Duodenal mucosa (tissue), 2 donors: ENCODE measurements around the gene SP2.
"Not testable (repeated sequence)": the region's sequence is repeated elsewhere in the genome, so short reads cannot be mapped to it uniquely, and the experiment has no call there.

Source experiments
- H3K27ac ChIP-seq: one replicate; pipeline ENCODE4 v1.7.0; 2013; ENCODE audit warnings: low read depth, low read length
- H3K27me3 ChIP-seq, 2 donors: one replicate each; pipeline ENCODE4 v1.7.0; 2013; ENCODE audit warnings: low read length in 2 of 2, control low read depth in 1 of 2; ENCODE audit not compliant: insufficient read depth in 2 of 2, control insufficient read depth in 1 of 2
- H3K36me3 ChIP-seq, 2 donors: one replicate each; pipeline ENCODE4 v1.7.0; 2013; ENCODE audit warnings: low read length in 2 of 2, control low read depth in 1 of 2; ENCODE audit not compliant: insufficient read depth in 2 of 2, control insufficient read depth in 1 of 2
- H3K4me1 ChIP-seq, 2 donors: one replicate each; pipeline ENCODE4 v1.7.0; 2013; ENCODE audit warnings: low read length in 2 of 2, control low read depth in 1 of 2; ENCODE audit not compliant: insufficient read depth in 2 of 2, control insufficient read depth in 1 of 2
- H3K4me3 ChIP-seq, 2 donors: one replicate each; pipeline ENCODE4 v1.7.0; 2013; ENCODE audit warnings: low read length in 2 of 2, low read depth in 1 of 2
- H3K9ac ChIP-seq, 2 donors: one replicate each; pipeline ENCODE4 v1.7.0; 2013; ENCODE audit warnings: low read length in 2 of 2, low read depth in 1 of 2
- H3K9me3 ChIP-seq, 2 donors: one replicate each; pipeline ENCODE4 v1.7.0; 2013; ENCODE audit warnings: low read length in 2 of 2, control low read depth in 1 of 2; ENCODE audit not compliant: control insufficient read depth in 1 of 2

The SP2 gene

DNA sequence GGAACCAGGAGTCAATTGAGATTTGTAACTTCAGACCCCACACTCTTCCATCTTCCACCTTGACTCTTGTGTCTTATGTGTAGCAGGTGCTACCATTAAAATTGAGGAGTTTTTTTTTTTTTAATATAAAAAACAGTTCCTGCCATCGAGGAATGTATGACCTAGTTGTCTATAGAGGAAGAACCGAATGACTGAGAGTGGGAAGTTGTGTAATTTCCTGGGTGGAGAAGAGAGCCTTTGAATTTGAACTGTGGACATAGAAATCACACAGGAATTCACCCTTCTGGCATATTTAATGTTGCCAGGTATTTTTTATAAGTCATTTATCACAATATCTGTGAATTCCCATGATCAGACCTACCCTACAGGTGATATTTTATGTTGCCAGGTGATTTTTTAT is 22.0 kb downstream of the SP2 start:
- Histone ChIP-seq H3K27ac (no peak overlapping the region), H3K4me1 (no peaks in the 10 kb centered on the region), H3K9ac (no peak overlapping the region), H3K36me3 (peaks cover 7 to 35% of the 10 kb centered on the region in 2 donors), H3K4me3 (no peak overlapping the region), H3K9me3 (no peaks in the 10 kb centered on the region), H3K27me3 (no peaks in the 10 kb centered on the region)

DNA sequence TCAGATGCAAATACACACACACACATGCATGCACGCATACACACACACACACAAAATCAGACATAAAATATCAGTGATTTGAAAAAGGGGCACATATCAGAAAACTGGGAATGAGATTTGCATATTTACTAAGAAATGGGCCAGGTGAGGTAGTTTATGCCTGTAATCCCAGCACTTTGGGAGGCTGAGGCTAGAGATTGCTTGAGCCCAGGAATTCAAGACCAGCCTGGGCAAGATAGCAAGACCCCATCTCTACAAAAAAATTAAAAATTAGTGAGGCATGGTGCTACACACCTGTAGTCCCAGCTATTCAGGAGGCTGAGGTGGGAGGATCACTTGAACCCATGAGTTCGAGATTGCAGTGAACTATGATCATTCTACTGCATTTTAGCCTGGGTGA is 23.0 kb downstream of the SP2 start:
- no peaks in the 10 kb centered on the region for H3K9me3 ChIP-seq
- no peak overlapping the region for H3K27ac ChIP-seq
- no peaks in the 10 kb centered on the region for H3K27me3 ChIP-seq
- no peaks in the 10 kb centered on the region for H3K4me1 ChIP-seq
- no peak overlapping the region for H3K9ac ChIP-seq
- peaks cover 11 to 45% of the 10 kb centered on the region in 2 donors for H3K36me3 ChIP-seq
- H3K4me3 ChIP-seq: no peak overlapping the region

DNA sequence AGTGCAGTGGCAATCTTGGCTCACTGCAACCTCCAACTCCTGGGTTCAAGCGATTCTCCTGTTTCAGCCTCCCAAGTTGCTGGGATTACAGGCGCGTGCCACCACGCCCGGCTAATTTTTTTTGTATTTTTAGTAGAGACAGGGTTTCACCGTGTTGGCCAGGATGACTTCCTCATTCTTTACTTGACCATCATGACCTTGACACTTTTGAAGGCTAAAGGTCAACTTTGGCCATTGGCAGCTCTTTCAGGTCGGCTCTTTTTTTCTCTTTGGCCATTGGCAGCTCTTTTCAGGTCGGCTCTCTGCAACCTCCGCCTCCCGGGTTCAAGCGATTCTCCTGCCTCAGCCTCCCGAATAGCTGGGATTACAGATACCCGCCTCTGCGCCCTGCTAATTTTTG is 23.9 kb downstream of the SP2 start:
- not testable (repeated sequence) for H3K27ac ChIP-seq, H3K27me3 ChIP-seq, H3K9ac ChIP-seq, H3K9me3 ChIP-seq, H3K4me1 ChIP-seq, H3K4me3 ChIP-seq
- H3K36me3 ChIP-seq: peaks cover 15 to 53% of the 10 kb centered on the region in 2 donors

DNA sequence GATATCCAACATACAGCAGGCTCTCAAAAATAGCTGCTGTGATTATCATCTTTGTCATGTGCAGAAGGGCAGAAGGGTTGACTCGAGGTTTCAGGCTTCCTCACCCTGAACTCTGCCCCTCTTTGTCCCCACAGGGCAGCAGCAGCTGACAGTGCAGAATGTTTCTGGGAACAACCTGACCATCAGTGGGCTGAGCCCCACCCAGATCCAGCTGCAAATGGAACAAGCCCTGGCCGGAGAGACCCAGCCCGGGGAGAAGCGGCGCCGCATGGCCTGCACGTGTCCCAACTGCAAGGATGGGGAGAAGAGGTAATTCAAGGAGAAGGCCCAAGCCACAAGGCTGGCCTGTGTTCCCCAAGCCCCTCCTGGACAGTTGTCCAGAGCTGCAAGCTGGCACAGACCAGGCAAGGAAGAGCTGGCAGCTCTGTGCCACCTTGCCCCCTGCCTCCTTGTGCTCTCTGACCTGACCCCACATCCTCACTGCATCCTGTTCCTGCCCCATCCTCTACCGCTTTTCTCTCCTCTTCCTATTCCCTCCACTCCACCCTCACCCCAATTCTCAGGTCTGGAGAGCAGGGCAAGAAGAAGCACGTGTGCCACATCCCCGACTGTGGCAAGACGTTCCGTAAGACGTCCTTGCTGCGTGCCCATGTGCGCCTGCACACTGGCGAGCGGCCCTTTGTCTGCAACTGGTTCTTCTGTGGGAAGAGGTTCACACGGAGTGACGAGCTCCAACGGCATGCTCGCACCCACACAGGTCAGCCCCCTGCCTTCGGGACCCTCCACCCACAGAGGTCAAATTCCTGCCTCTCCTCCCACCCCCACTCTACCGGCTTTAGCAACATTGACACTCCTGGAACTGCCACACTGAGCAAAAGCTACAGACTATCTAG is 29.0 kb downstream of the SP2 start:
- Histone ChIP-seq H3K27me3 (no peaks in the 10 kb centered on the region), H3K36me3 (peaks cover 32 to 55% of the 10 kb centered on the region in 2 donors), H3K9me3 (no peaks in the 10 kb centered on the region), H3K4me3 (no peak overlapping the region), H3K9ac (no peak overlapping the region), H3K27ac (no peak overlapping the region), H3K4me1 (peaks cover 6 to 12% of the 10 kb centered on the region in 2 donors)

DNA sequence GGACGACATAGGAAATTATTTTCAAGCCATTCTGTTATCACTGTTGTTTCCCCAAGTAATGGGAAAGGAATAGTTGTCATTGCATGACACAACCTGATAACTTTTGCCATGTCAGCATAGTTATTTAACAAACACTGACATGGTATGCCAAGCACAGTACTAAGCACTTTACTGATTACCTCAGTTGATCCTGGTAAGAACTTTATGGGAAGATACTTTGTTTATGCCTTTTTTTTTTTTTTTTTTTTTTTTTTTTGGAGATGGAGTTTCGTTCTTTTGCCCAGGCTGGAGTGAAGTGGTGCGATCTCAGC is 29.6 kb downstream of the SP2 start:
- H3K9me3 ChIP-seq: no peaks in the 10 kb centered on the region
- H3K4me1 ChIP-seq: peaks cover 6 to 14% of the 10 kb centered on the region in 2 donors
- H3K27ac ChIP-seq: no peak overlapping the region
- no peak overlapping the region for H3K9ac ChIP-seq
- no peaks in the 10 kb centered on the region for H3K27me3 ChIP-seq
- H3K4me3 ChIP-seq: no peak overlapping the region
- H3K36me3 ChIP-seq: peaks cover 34 to 55% of the 10 kb centered on the region in 2 donors

DNA sequence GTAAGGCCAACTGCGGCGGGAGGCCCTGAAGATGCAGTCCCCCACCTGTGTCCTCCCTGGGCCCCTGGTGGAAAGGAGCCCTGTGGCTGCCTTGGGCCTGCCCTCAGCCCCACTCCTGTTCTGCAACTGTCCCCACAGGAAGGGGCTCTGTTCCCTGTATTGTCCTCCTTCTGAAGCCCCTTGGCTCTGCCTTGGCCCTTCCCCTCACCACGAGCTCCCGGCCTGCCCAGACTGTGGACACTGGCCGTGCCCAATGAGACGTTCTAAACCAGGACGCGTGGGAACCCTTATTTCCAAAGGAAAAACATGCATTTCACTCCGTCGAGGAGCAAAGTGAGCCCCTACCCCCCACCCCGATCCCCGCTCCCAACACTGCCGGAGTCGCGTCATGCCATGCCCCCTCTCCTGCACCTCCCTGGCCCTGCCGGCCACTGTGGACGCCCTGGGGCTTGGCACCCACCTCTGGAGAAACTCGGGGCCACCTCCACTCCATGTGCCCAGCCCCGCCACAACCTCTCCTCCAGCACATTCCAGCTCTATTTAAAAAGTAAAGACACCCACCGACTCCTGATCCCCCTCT is 31.9 kb downstream of the SP2 start:
- no peak overlapping the region for H3K4me3 ChIP-seq
- peaks cover 28 to 43% of the 10 kb centered on the region in 2 donors for H3K36me3 ChIP-seq
- no peak overlapping the region for H3K27ac ChIP-seq
- H3K27me3 ChIP-seq: no peaks in the 10 kb centered on the region
- H3K9ac ChIP-seq: no peak overlapping the region
- no peaks in the 10 kb centered on the region for H3K9me3 ChIP-seq
- H3K4me1 ChIP-seq: peaks cover 6 to 14% of the 10 kb centered on the region in 2 donors

DNA sequence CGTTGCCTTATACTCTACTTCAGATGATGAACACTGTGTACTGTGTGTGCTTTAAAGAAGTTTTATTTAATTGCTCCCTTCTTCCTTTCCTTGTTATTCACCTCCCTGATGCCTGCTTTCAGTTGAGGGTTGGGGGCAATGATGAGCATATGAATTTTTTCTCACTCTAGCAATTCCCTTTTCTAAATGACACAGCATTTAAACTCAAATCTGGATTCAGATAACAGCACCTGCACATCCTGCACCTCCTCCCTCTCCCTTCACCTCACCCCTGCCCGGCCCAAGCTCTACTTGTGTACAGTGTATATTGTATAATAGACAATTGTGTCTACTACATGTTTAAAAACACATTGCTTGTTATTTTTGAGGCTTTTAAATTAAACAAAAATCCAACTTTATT is 32.4 kb downstream of the SP2 start:
- Histone ChIP-seq H3K9me3 (no peaks in the 10 kb centered on the region), H3K4me1 (peaks cover 6 to 14% of the 10 kb centered on the region in 2 donors), H3K4me3 (no peak overlapping the region), H3K27me3 (no peaks in the 10 kb centered on the region), H3K9ac (no peak overlapping the region), H3K36me3 (peaks cover 23 to 40% of the 10 kb centered on the region in 2 donors), H3K27ac (no peak overlapping the region)

DNA sequence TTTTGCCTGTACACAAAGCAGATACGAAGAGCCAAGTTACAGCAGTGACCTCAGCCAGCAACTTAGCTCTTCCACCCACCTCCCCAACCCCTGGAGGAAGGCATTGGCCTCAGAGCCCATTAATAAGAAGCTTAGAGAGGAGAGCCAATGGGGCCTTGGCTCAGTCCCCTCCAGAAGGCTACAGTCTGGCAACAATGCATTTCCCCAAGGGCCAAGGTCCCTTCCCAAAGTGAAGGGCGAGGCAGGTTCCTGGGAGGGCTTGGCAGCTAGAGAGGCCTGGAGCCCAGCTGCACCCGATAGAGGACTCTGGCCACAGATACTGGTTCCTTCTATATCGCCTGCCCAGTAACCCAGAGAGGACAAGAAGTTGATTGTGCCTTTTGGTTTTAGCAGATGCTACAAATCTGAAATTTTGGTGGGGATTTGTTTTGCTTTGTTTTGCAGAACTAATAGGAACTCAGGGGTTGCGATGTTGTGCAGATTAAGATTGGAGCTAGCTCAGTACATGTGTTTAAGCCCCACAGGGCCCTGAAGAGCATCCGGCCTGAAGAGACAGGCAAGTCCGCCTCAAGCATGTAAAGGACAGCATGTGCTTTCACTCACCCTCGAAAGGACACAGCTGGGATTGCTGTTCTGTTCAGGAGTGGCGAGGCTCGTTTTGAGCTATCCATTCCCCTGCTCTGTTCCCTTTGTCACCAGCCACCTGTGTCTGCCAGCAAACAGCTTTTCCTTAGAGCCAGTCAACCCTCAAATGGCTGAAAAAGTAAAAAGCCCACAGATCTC is 33.4 kb downstream of the SP2 start:
- Histone ChIP-seq H3K9ac (no peak overlapping the region), H3K36me3 (peaks cover 23 to 31% of the 10 kb centered on the region in 2 donors), H3K4me3 (no peak overlapping the region), H3K9me3 (no peaks in the 10 kb centered on the region), H3K4me1 (peaks cover 6 to 14% of the 10 kb centered on the region in 2 donors), H3K27ac (no peak overlapping the region), H3K27me3 (no peaks in the 10 kb centered on the region)

DNA sequence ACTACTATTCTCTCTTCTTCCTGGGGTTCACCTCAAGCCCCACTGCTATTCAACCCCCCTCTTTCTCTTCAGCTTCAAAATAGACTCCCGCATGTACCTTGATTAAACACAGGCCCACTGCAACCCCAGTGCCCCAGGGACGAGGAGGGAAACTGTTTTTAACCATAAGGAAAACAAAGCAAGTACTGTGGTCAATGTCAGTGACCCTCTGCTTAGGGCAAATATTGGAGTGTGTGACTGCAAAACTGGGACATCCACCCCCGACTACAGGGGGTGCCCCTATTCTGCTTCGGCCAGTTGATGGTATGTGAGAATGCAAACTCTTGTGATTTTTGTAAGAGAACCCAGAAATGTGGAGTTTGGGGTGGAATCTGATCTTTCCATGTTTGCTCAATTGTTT is 35.8 kb downstream of the SP2 start:
- H3K9me3 ChIP-seq: no peaks in the 10 kb centered on the region
- peaks cover 10 to 11% of the 10 kb centered on the region in 2 donors for H3K36me3 ChIP-seq
- H3K27me3 ChIP-seq: no peaks in the 10 kb centered on the region
- no peak overlapping the region for H3K27ac ChIP-seq
- H3K9ac ChIP-seq: no peak overlapping the region
- no peak overlapping the region for H3K4me3 ChIP-seq
- peaks cover 6 to 14% of the 10 kb centered on the region in 2 donors for H3K4me1 ChIP-seq

DNA sequence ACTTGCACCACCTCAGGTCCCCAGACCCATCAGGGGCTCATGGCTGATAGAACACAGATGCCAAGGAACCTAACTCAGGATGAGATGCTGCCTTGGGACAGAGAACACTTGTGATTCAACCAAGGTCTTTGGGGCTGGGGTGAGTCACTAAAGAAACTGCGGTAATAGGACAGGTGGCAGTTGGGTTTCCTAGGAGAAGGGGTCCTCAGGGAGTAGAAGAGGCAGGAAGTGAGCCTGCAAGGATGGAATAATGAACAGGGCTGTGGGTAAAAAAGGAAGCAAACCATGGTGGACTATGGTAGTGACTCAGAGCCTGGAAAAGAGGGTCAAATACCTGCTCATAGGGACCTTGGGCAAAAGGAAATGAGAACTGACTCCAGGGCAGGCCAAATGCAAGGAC is 38.8 kb downstream of the SP2 start:
- no peak overlapping the region for H3K9ac ChIP-seq
- H3K36me3 ChIP-seq: peaks cover 3 to 4% of the 10 kb centered on the region in 2 donors
- H3K4me1 ChIP-seq: peaks cover under 1 to 3% of the 10 kb centered on the region in 2 donors
- no peaks in the 10 kb centered on the region for H3K9me3 ChIP-seq
- no peaks in the 10 kb centered on the region for H3K27me3 ChIP-seq
- no peak overlapping the region for H3K4me3 ChIP-seq
- no peak overlapping the region for H3K27ac ChIP-seq
